Endometrium (tissue), 2 donors: ENCODE measurements around the gene HIVEP3.

ENCODE experiments used
- FAIRE-seq: peaks from 2 replicates; lab custom pipeline; 2012; peaks lifted over from hg19 to GRCh38; lab: Jason Lieb, UNC
- donor health status: control.
- donor health status: control.

HIVEP3 gene

GRCh38 chr1:41547336-41547735, 371.4 kb downstream of the HIVEP3 start:
- no peak for FAIRE-seq

GRCh38 chr1:41546833-41547135, 371.9 kb downstream of the HIVEP3 start:
- FAIRE-seq: no peak

- FAIRE-seq: no peak
These were observed 372.5 kb downstream of the HIVEP3 start for GRCh38 chr1:41545996-41546832.

- no peak for FAIRE-seq
These were observed 376.4 kb downstream of the HIVEP3 start for GRCh38 chr1:41542196-41542930.

GRCh38 chr1:41541592-41541952, 377.1 kb downstream of the HIVEP3 start:
- FAIRE-seq: no peak

- no peak for FAIRE-seq
These were observed 377.7 kb downstream of the HIVEP3 start for GRCh38 chr1:41540886-41541591.

- FAIRE-seq: no peak
These were observed 378.7 kb downstream of the HIVEP3 start for GRCh38 chr1:41539999-41540398.

GRCh38 chr1:41539418-41539805, 379.3 kb downstream of the HIVEP3 start:
- no peak for FAIRE-seq

- no peak for FAIRE-seq
These were observed 379.8 kb downstream of the HIVEP3 start for GRCh38 chr1:41538741-41539417.

GRCh38 chr1:41537788-41538351, 380.9 kb downstream of the HIVEP3 start:
- FAIRE-seq: peak; percentile 41

- no peak for FAIRE-seq
These were observed 381.5 kb downstream of the HIVEP3 start for GRCh38 chr1:41537251-41537650.

GRCh38 chr1:41536361-41536802, 382.3 kb downstream of the HIVEP3 start:
- no peak for FAIRE-seq

GRCh38 chr1:41535716-41536115, 383.0 kb downstream of the HIVEP3 start:
- no peak for FAIRE-seq

- FAIRE-seq: no peak
These were observed 383.4 kb downstream of the HIVEP3 start for GRCh38 chr1:41535276-41535675.

- no peak for FAIRE-seq
These were observed 384.3 kb downstream of the HIVEP3 start for GRCh38 chr1:41534181-41535076.

GRCh38 chr1:41533731-41534080, 385.0 kb downstream of the HIVEP3 start:
- FAIRE-seq: no peak

GRCh38 chr1:41533016-41533730, 385.5 kb downstream of the HIVEP3 start:
- no peak for FAIRE-seq

- FAIRE-seq: no peak
These were observed 386.3 kb downstream of the HIVEP3 start for GRCh38 chr1:41532206-41532975.

- FAIRE-seq: no peak
These were observed 388.3 kb downstream of the HIVEP3 start for GRCh38 chr1:41530411-41530810.
